Esophagus muscularis mucosa (tissue), 4 donors: ENCODE results near the gene SAMD14.

Experiments used
- EP300 ChIP-seq: sonication (generic); formaldehyde crosslinking; IDR thresholded peaks from one replicate; pipeline ENCODE4 v1.6.1; 2017; ENCODE audit warnings: antibody characterized with exemption
- POLR2A ChIP-seq: fragments of 450-650 bp; IDR thresholded peaks from one replicate; pipeline ENCODE4 v1.6.1; 2017; ENCODE audit warnings: antibody characterized with exemption, moderate library complexity, mild to moderate bottlenecking, low read depth
- POLR2AphosphoS5 ChIP-seq, 2 donors: sonication (generic); formaldehyde crosslinking; IDR thresholded peaks; one replicate each; pipeline ENCODE4 v1.6.1; 2017; ENCODE audit warnings: antibody characterized with exemption in 2 of 2
- TF ChIP-seq, protein P1 (sequence below), 3 experiments: fragments of 200-600 bp in 2 of 3; fragments of 450-650 bp in 1 of 3; sonication (generic) in 2 of 3; IDR thresholded peaks; one replicate each; pipeline ENCODE4 v1.5.1; 2017 to 2019; ENCODE audit warnings: antibody characterized with exemption in 3 of 3, mild to moderate bottlenecking in 2 of 3, moderate library complexity in 1 of 3

DNA sequence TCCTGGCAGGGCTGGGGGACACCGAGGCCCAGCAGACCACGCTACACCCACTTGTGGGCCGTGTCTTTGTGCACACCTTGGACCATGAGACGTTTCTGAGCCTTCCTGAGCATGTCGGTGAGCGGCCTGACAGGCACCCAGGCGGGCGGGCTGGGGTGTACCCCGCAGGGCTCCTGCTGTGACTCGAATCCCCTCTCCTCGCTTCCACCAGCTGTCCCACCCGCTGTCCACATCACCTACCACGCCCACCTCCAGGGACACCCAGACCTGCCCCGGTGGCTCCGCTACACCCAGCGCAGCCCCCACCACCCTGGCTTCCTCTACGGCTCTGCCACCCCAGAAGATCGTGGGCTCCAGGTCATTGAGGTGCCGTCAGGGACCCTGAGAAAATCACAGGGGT lies 37.4 kb upstream of the SAMD14 start:
- TF ChIP-seq, protein P1, sequence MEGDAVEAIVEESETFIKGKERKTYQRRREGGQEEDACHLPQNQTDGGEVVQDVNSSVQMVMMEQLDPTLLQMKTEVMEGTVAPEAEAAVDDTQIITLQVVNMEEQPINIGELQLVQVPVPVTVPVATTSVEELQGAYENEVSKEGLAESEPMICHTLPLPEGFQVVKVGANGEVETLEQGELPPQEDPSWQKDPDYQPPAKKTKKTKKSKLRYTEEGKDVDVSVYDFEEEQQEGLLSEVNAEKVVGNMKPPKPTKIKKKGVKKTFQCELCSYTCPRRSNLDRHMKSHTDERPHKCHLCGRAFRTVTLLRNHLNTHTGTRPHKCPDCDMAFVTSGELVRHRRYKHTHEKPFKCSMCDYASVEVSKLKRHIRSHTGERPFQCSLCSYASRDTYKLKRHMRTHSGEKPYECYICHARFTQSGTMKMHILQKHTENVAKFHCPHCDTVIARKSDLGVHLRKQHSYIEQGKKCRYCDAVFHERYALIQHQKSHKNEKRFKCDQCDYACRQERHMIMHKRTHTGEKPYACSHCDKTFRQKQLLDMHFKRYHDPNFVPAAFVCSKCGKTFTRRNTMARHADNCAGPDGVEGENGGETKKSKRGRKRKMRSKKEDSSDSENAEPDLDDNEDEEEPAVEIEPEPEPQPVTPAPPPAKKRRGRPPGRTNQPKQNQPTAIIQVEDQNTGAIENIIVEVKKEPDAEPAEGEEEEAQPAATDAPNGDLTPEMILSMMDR (IDR thresholded peaks at IDR 0.05) = no peak
- TF ChIP-seq EP300 = no peak
- TF ChIP-seq POLR2A = no peak
- TF ChIP-seq POLR2AphosphoS5 (IDR thresholded peaks at IDR 0.05) = no peak
